ENCODE results near the gene UCN2. TPM values are rescaled to one million over a fixed set of nuclear protein-coding genes. Genes with fewer than 3 reads are reported as not detected.

UCN2 gene
- total RNA-seq, 1 experiment from 2014 or later = 0.49 TPM

GRCh38 chr3:48524970-48525369 is 38.6 kb downstream of the UCN2 start:
- TF ChIP-seq EZH2 (IDR thresholded peaks at IDR 0.05; ENCODE audit: borderline replicate concordance, low read depth, low read length, poor library complexity, severe bottlenecking) = no peak
- TF ChIP-seq CTCF (conservative IDR thresholded peaks at IDR 0.05; ENCODE audit: low read depth, low read length) = no peak
- H3K27me3 ChIP-seq (replicated peaks; ENCODE audit: insufficient read depth, low read depth, low read length, poor library complexity) = no peaks in the 10 kb centered on the region
- H3K27ac ChIP-seq (ENCODE audit: low read depth, low read length, poor library complexity, severe bottlenecking) = no peak overlapping the region
- H3K4me1 ChIP-seq (ENCODE audit: insufficient read depth, low read length, poor library complexity, severe bottlenecking) = no peaks in the 10 kb centered on the region
- ChIA-PET CTCF (no interaction called here), POLR2A (ENCODE audit: low non-redundant PET) (no interaction called here)
- DNase-seq (ENCODE audit: low spot score) = no peak
- no peak overlapping the region for H3K4me3 ChIP-seq (ENCODE audit: low read depth, low read length, poor library complexity, severe bottlenecking)
- H3K36me3 ChIP-seq (ENCODE audit: insufficient read depth, low read length, poor library complexity, severe bottlenecking) = no peaks in the 10 kb centered on the region
- no peaks in the 10 kb centered on the region for H3K9me3 ChIP-seq (ENCODE audit: low read depth, low read length, poor library complexity, severe bottlenecking)
- intact Hi-C loops (cut with micrococcal nuclease; ENCODE audit: unreplicated experiment) = no loop called here
- BruUV-seq (replicated peaks) = no TSS peak

GRCh38 chr3:48521635-48522034 is 41.9 kb downstream of the UCN2 start:
- H3K27me3 ChIP-seq (replicated peaks; ENCODE audit: insufficient read depth, low read depth, low read length, poor library complexity) = no peaks in the 10 kb centered on the region

GRCh38 chr3:48519277-48519643 is 44.3 kb downstream of the UCN2 start:
- no peak overlapping the region for H3K27ac ChIP-seq (ENCODE audit: low read depth, low read length, poor library complexity, severe bottlenecking)
- POLR2A ChIA-PET (ENCODE audit: low non-redundant PET) = interaction anchor here (0.5 kb wide), 1 partner anchor 57 kb away, joined by 3 read pairs; no protein-coding TSS in a partner anchor
- no peaks in the 10 kb centered on the region for H3K9me3 ChIP-seq (ENCODE audit: low read depth, low read length, poor library complexity, severe bottlenecking)
- H3K36me3 ChIP-seq (ENCODE audit: insufficient read depth, low read length, poor library complexity, severe bottlenecking) = no peaks in the 10 kb centered on the region
- intact Hi-C loops (cut with micrococcal nuclease; ENCODE audit: unreplicated experiment) = no loop called here
- no TSS peak for BruUV-seq (replicated peaks)
- TF ChIP-seq CTCF (conservative IDR thresholded peaks at IDR 0.05; ENCODE audit: low read depth, low read length) (no peak), EZH2 (IDR thresholded peaks at IDR 0.05; ENCODE audit: borderline replicate concordance, low read depth, low read length, poor library complexity, severe bottlenecking) (no peak)
- H3K4me1 ChIP-seq (ENCODE audit: insufficient read depth, low read length, poor library complexity, severe bottlenecking) = no peaks in the 10 kb centered on the region
- no peak overlapping the region for H3K4me3 ChIP-seq (ENCODE audit: low read depth, low read length, poor library complexity, severe bottlenecking)
- no peak for DNase-seq (ENCODE audit: low spot score)
- CTCF ChIA-PET = no interaction called here
- no peaks in the 10 kb centered on the region for H3K27me3 ChIP-seq (replicated peaks; ENCODE audit: insufficient read depth, low read depth, low read length, poor library complexity)

More at GRCh38 chr3:48521635-48522034, 41.9 kb downstream of the UCN2 start:
- no peaks in the 10 kb centered on the region for H3K4me1 ChIP-seq (ENCODE audit: insufficient read depth, low read length, poor library complexity, severe bottlenecking)
- H3K36me3 ChIP-seq (ENCODE audit: insufficient read depth, low read length, poor library complexity, severe bottlenecking) = no peaks in the 10 kb centered on the region
- no peak for TF ChIP-seq EZH2 (IDR thresholded peaks at IDR 0.05; ENCODE audit: borderline replicate concordance, low read depth, low read length, poor library complexity, severe bottlenecking)
- TF ChIP-seq CTCF (conservative IDR thresholded peaks at IDR 0.05; ENCODE audit: low read depth, low read length) = no peak
- no peak for DNase-seq (ENCODE audit: low spot score)
- ChIA-PET CTCF (no interaction called here), POLR2A (ENCODE audit: low non-redundant PET) (no interaction called here)
- no peaks in the 10 kb centered on the region for H3K9me3 ChIP-seq (ENCODE audit: low read depth, low read length, poor library complexity, severe bottlenecking)
- intact Hi-C loops (cut with micrococcal nuclease; ENCODE audit: unreplicated experiment) = no loop called here
- BruUV-seq (replicated peaks) = no TSS peak
- no peak overlapping the region for H3K27ac ChIP-seq (ENCODE audit: low read depth, low read length, poor library complexity, severe bottlenecking)
- no peak overlapping the region for H3K4me3 ChIP-seq (ENCODE audit: low read depth, low read length, poor library complexity, severe bottlenecking)
